Keratinocyte (primary cell): ENCODE data around the gene AOC1.

Experiments used
- EZH2 ChIP-seq: IDR thresholded peaks from one replicate; pipeline ENCODE4 v1.6.1; 2012; ENCODE audit warnings: inconsistent platforms, mild to moderate bottlenecking, low read length, moderate library complexity
- TF ChIP-seq, protein P1 (sequence below), 3 experiments: IDR thresholded peaks in 1 of 3; conservative IDR thresholded peaks in 1 of 3; optimal IDR thresholded peaks in 1 of 3; 2 replicates in 2 of 3; 3 replicates in 1 of 3; pipeline versions ENCODE3 to v1.5.1; 2011; ENCODE audit warnings: low read length in 3 of 3, mild to moderate bottlenecking in 3 of 3, moderate library complexity in 2 of 3, control low read depth in 1 of 3, inconsistent platforms in 1 of 3; ENCODE audit not compliant: insufficient read depth in 2 of 3; ENCODE audit errors: extremely low read depth in 1 of 3

DNA sequence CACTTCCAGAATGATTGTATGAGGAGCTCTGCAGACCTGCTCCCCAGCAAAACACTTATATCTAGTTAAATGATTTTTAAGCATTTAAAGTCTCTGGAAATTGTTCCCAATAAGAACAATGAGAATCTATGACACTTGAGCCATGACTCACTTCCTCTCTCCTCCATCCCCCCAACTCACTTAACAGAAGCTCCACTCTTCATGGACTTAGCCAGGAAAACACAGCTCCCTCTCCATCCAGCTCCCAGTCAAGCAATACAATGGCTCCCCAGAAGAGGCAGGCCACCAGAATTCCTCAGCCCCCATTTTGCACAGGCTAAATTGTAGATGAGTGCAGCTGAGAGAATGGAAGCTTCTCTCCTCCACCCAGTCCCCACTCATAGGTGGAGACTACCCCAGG lies 27.0 kb downstream of the AOC1 start:
- TF ChIP-seq, protein P1, sequence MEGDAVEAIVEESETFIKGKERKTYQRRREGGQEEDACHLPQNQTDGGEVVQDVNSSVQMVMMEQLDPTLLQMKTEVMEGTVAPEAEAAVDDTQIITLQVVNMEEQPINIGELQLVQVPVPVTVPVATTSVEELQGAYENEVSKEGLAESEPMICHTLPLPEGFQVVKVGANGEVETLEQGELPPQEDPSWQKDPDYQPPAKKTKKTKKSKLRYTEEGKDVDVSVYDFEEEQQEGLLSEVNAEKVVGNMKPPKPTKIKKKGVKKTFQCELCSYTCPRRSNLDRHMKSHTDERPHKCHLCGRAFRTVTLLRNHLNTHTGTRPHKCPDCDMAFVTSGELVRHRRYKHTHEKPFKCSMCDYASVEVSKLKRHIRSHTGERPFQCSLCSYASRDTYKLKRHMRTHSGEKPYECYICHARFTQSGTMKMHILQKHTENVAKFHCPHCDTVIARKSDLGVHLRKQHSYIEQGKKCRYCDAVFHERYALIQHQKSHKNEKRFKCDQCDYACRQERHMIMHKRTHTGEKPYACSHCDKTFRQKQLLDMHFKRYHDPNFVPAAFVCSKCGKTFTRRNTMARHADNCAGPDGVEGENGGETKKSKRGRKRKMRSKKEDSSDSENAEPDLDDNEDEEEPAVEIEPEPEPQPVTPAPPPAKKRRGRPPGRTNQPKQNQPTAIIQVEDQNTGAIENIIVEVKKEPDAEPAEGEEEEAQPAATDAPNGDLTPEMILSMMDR (optimal IDR thresholded peaks at IDR 0.05 in 1 of 3, IDR thresholded peaks at IDR 0.05 in 1 of 3, conservative IDR thresholded peaks at IDR 0.05 in 1 of 3; ENCODE audit: extremely low read depth in 1 of 3, insufficient read depth in 2 of 3, low read length in 3 of 3): no peak
- no peak for TF ChIP-seq EZH2
